Esophagus muscularis mucosa (tissue), 4 donors: ENCODE data around the gene FA2H. TPM values are rescaled to one million over a fixed set of nuclear protein-coding genes. Genes with fewer than 3 reads are reported as not detected.
A peak's percentile ranks its signal among the peaks of the same experiment; 100 is the strongest.

Source experiments
- DNase-seq: peaks from one replicate; pipeline ENCODE4 v3.0.0-alpha.2; 2017; ENCODE audit errors: extremely low spot score
- H3K27ac ChIP-seq, 4 donors: fragments of 200-600 bp; sonication (generic); replicated peaks in 1 of 4; 1 replicate in 3 of 4; 2 replicates in 1 of 4; pipeline ENCODE4 v1.5.1; 2016 to 2019; ENCODE audit warnings: mild to moderate bottlenecking in 1 of 4
- H3K27me3 ChIP-seq, 4 donors: fragments of 200-600 bp; sonication (generic); one replicate each; pipeline versions ENCODE4 v1.5.1 to v1.6.0; 2016 to 2019
- H3K36me3 ChIP-seq, 4 donors: fragments of 200-600 bp; sonication (generic); one replicate each; pipeline ENCODE4 v1.5.1; 2016 to 2019
- H3K4me1 ChIP-seq, 4 donors: fragments of 200-600 bp; sonication (generic); one replicate each; pipeline ENCODE4 v1.5.1; 2016 to 2019
- H3K4me3 ChIP-seq, 4 donors: fragments of 200-600 bp; sonication (generic); 1 replicate in 2 of 4; 2 replicates in 2 of 4; pipeline ENCODE4 v1.5.1; 2016 to 2019; ENCODE audit warnings: mild to moderate bottlenecking in 4 of 4, moderate library complexity in 1 of 4
- H3K9me3 ChIP-seq, 4 donors: fragments of 200-600 bp; sonication (generic); 1 replicate in 3 of 4; 2 replicates in 1 of 4; pipeline ENCODE4 v1.5.1; 2016 to 2019
- CTCF ChIP-seq, 3 experiments: fragments of 200-600 bp in 2 of 3; fragments of 450-650 bp in 1 of 3; sonication (generic) in 2 of 3; IDR thresholded peaks; one replicate each; pipeline ENCODE4 v1.5.1; 2017 to 2019; ENCODE audit warnings: antibody characterized with exemption in 3 of 3, mild to moderate bottlenecking in 2 of 3, moderate library complexity in 1 of 3
- EP300 ChIP-seq: sonication (generic); formaldehyde crosslinking; IDR thresholded peaks from one replicate; pipeline ENCODE4 v1.6.1; 2017; ENCODE audit warnings: antibody characterized with exemption
- POLR2A ChIP-seq: fragments of 450-650 bp; IDR thresholded peaks from one replicate; pipeline ENCODE4 v1.6.1; 2017; ENCODE audit warnings: antibody characterized with exemption, moderate library complexity, mild to moderate bottlenecking, low read depth
- POLR2AphosphoS5 ChIP-seq, 2 donors: sonication (generic); formaldehyde crosslinking; IDR thresholded peaks; one replicate each; pipeline ENCODE4 v1.6.1; 2017; ENCODE audit warnings: antibody characterized with exemption in 2 of 2
- whole genome bisulfite sequencing: methylation state at CpG from one replicate; pipeline ENCODE4 v1.1.5; 2018; 5-methylcytosine and 5-hydroxymethylcytosine counted together
- intact Hi-C: fragments of 100-400 bp; cut with DNase I; formaldehyde crosslinking; loops from one replicate; pipeline ENCODE4 v1.15.1; 2023
- total RNA-seq, 4 donors: library from RNA; depleted of rRNA; stranded (reverse); fragments of >200 nt; gene quantifications; one replicate each; pipeline versions ENCODE4 v1.1.0 to v1.2.1, GENCODE V29; 2016

Gene FA2H
- total RNA-seq, 4 donors from 2014 or later = 0.50 to 0.92 (median 0.52) TPM; not detected in 1

- H3K36me3 ChIP-seq = no peaks in the 10 kb centered on the region
- no peak overlapping the region for H3K4me3 ChIP-seq
- intact Hi-C loops = no loop called here
- H3K9me3 ChIP-seq = peaks cover 0 to 10% (median 7%) of the 10 kb centered on the region in 4 donors
- peaks cover 0 to 10% (median 7%) of the 10 kb centered on the region in 4 donors for H3K4me1 ChIP-seq
- 52% methylated on average over 9 of the region's 11 CpGs for WGBS
- H3K27ac ChIP-seq = no peak overlapping the region
- TF ChIP-seq POLR2AphosphoS5 (IDR thresholded peaks at IDR 0.05) (no peak), EP300 (no peak), CTCF (IDR thresholded peaks at IDR 0.05) (no peak), POLR2A (no peak)
- H3K27me3 ChIP-seq = peaks cover 0 to 19% (median 0%) of the 10 kb centered on the region in 4 donors
- DNase-seq = no peak
These were observed 44.6 kb downstream of the FA2H start for GRCh38 chr16:74729783-74730683.

- Histone ChIP-seq H3K4me1 (peaks cover 0 to 13% (median 7%) of the 10 kb centered on the region in 4 donors), H3K27me3 (peaks cover 0 to 15% (median 0%) of the 10 kb centered on the region in 4 donors), H3K27ac (no peak overlapping the region), H3K4me3 (no peak overlapping the region), H3K36me3 (no peaks in the 10 kb centered on the region), H3K9me3 (peaks cover 0 to 10% (median 7%) of the 10 kb centered on the region in 4 donors)
- DNase-seq = no peak
- WGBS = 93% methylated on average over 4 of the region's 4 CpGs
- intact Hi-C loops = no loop called here
- no peak for TF ChIP-seq CTCF (IDR thresholded peaks at IDR 0.05)
These were observed 46.7 kb downstream of the FA2H start for GRCh38 chr16:74727903-74728302.

- no peak for TF ChIP-seq POLR2AphosphoS5 (IDR thresholded peaks at IDR 0.05)
- TF ChIP-seq CTCF (IDR thresholded peaks at IDR 0.05) = peak in 1 of 3 experiments; percentile 13
- TF ChIP-seq POLR2A = no peak
- TF ChIP-seq EP300 = no peak
- H3K9me3 ChIP-seq = peaks cover 0 to 10% (median 7%) of the 10 kb centered on the region in 4 donors
- no peaks in the 10 kb centered on the region for H3K36me3 ChIP-seq
- no peak overlapping the region for H3K27ac ChIP-seq
- H3K4me3 ChIP-seq = no peak overlapping the region
- peaks cover 0 to 15% (median 0%) of the 10 kb centered on the region in 4 donors for H3K27me3 ChIP-seq
- intact Hi-C loops = no loop called here
- peaks cover 0 to 13% (median 7%) of the 10 kb centered on the region in 4 donors for H3K4me1 ChIP-seq
- WGBS = 60% methylated on average over 1 of the region's 2 CpGs
- DNase-seq = no peak
These were observed 47.9 kb downstream of the FA2H start for GRCh38 chr16:74726716-74727115.

- TF ChIP-seq POLR2AphosphoS5 (IDR thresholded peaks at IDR 0.05) = no peak
- TF ChIP-seq EP300 = no peak
- no peak for TF ChIP-seq CTCF (IDR thresholded peaks at IDR 0.05)
- no peak for DNase-seq
- Histone ChIP-seq H3K27ac (peak overlapping the region in 1 of 4 donors; percentile 62), H3K36me3 (no peaks in the 10 kb centered on the region), H3K9me3 (peaks cover 0 to 10% (median 7%) of the 10 kb centered on the region in 4 donors), H3K27me3 (peaks cover 0 to 15% (median 0%) of the 10 kb centered on the region in 4 donors), H3K4me1 (peaks cover 0 to 13% (median 7%) of the 10 kb centered on the region in 4 donors), H3K4me3 (no peak overlapping the region)
- intact Hi-C loops = no loop called here
- WGBS = 92% methylated on average over 11 of the region's 12 CpGs
These were observed 48.8 kb downstream of the FA2H start for GRCh38 chr16:74725651-74726455.
